HepG2 (cell line): Measurements from ENCODE around the gene TXNL4A. TPM values are rescaled to one million over a fixed set of nuclear protein-coding genes. Genes with fewer than 3 reads are reported as not detected.

Source experiments
- ATAC-seq: fragments of 200-7000 bp; cut with Tn5 transposase; 3 replicates; pipeline ENCODE4 v1.9.1; 2020; ENCODE audit warnings: mild to moderate bottlenecking, moderate library complexity
- BruUV-seq: library from RNA; stranded (reverse); fragments of 400-500 nt; replicated peaks from 2 replicates; lab custom pipeline; 2021; lab: Mats Ljungman, UMichigan
- CTCF ChIA-PET: fragments of 300-600 bp; formaldehyde crosslinking; extraction: SDS; loops from one replicate; lab custom pipeline; 2021; ENCODE audit warnings: low total read pairs, inconsistent platforms, low intra/inter-chr PET ratio; lab: Yijun Ruan, JAX
- POLR2A ChIA-PET: fragments of 350-600 bp; sonication (Branson Sonifier 250); formaldehyde crosslinking; loops from one replicate; lab custom pipeline; 2020; ENCODE audit warnings: antibody characterized with exemption, inconsistent platforms; lab: Yijun Ruan, JAX
- DNase-seq: peaks from one replicate; pipeline ENCODE4 v3.0.0-alpha.2; 2015; ENCODE audit warnings: low spot score
- FAIRE-seq: peaks from 3 replicates; lab custom pipeline; 2011; peaks lifted over from hg19 to GRCh38; lab: Jason Lieb, UNC
- H2AFZ ChIP-seq: one replicate; pipeline ENCODE4 v1.6.1; 2011; ENCODE audit warnings: low read length, inconsistent platforms
- H3K27ac ChIP-seq: fragments of 300-600 bp; 3 replicates; pipeline ENCODE4 v1.8.0; 2011; ENCODE audit warnings: mixed run types, mild to moderate bottlenecking, mixed read lengths, low read length, inconsistent platforms; ENCODE audit not compliant: insufficient read depth; ENCODE audit errors: extremely low read length
- H3K27me3 ChIP-seq, 2 experiments: fragments of 200-600 bp in 1 of 2; 2 replicates in 1 of 2; 3 replicates in 1 of 2; pipeline versions ENCODE4 v1.6.0 to v1.8.0; 2011; ENCODE audit warnings: low read length in 2 of 2, mild to moderate bottlenecking in 2 of 2, moderate library complexity in 2 of 2, inconsistent platforms in 1 of 2; ENCODE audit not compliant: insufficient read depth in 2 of 2, control insufficient read depth in 1 of 2
- H3K36me3 ChIP-seq, 2 experiments: fragments of 200-600 bp in 1 of 2; replicated peaks in 1 of 2; 2 replicates in 1 of 2; 3 replicates in 1 of 2; pipeline versions ENCODE4 v1.5.1 to v1.8.0; 2011; ENCODE audit warnings: low read length in 2 of 2, inconsistent platforms in 1 of 2; ENCODE audit not compliant: insufficient read depth in 2 of 2, control insufficient read depth in 1 of 2
- H3K4me1 ChIP-seq: 2 replicates; pipeline ENCODE4 v1.5.1; 2012; ENCODE audit warnings: low read length, inconsistent platforms; ENCODE audit not compliant: insufficient read depth
- H3K4me2 ChIP-seq: 2 replicates; pipeline ENCODE4 v1.6.0; 2011; ENCODE audit warnings: low read depth, low read length, inconsistent platforms
- H3K4me3 ChIP-seq, 3 experiments: fragments of 200-600 bp in 1 of 3; sonication (generic), shearing (Covaris generic) in 1 of 3; replicated peaks in 1 of 3; 2 replicates each; pipeline ENCODE4 v1.5.1; 2011 to 2016; ENCODE audit warnings: low read length in 3 of 3, inconsistent platforms in 2 of 3, low read depth in 2 of 3, mild to moderate bottlenecking in 2 of 3, control low read depth in 1 of 3, mixed read lengths in 1 of 3; ENCODE audit not compliant: insufficient read depth in 1 of 3
- H3K79me2 ChIP-seq: one replicate; pipeline ENCODE4 v1.6.1; 2011; ENCODE audit warnings: low read length, inconsistent platforms; ENCODE audit not compliant: insufficient read depth
- H3K9ac ChIP-seq: 2 replicates; pipeline ENCODE4 v1.6.0; 2011; ENCODE audit warnings: mild to moderate bottlenecking, low read depth, low read length, inconsistent platforms; ENCODE audit not compliant: insufficient read depth
- H3K9me3 ChIP-seq: 2 replicates; pipeline ENCODE4 v1.5.1; 2012; ENCODE audit warnings: mild to moderate bottlenecking, low read length
- H4K20me1 ChIP-seq: 2 replicates; pipeline ENCODE4 v1.6.0; 2011; ENCODE audit warnings: inconsistent platforms, mild to moderate bottlenecking, low read length, moderate library complexity; ENCODE audit not compliant: insufficient read depth
- ATF7-NPFF ChIP-seq: sonication (generic); formaldehyde crosslinking; IDR thresholded peaks from 2 replicates; pipeline ENCODE4 v1.8.1; 2023; ENCODE audit warnings: mild to moderate bottlenecking, low read depth, missing genetic modification reagents, moderate library complexity
- GLMP ChIP-seq: sonication (generic); formaldehyde crosslinking; IDR thresholded peaks from 2 replicates; pipeline ENCODE4 v1.9.0; 2021; ENCODE audit warnings: missing genetic modification reagents, mild to moderate bottlenecking, borderline replicate concordance
- HOXA7 ChIP-seq: sonication (generic); formaldehyde crosslinking; IDR thresholded peaks from 2 replicates; pipeline ENCODE4 v1.8.1; 2022; ENCODE audit warnings: mild to moderate bottlenecking, missing genetic modification reagents, moderate library complexity
- SALL2 ChIP-seq: sonication (generic); formaldehyde crosslinking; IDR thresholded peaks from 2 replicates; pipeline ENCODE4 v1.8.1; 2023; ENCODE audit warnings: mild to moderate bottlenecking, missing genetic modification reagents, inconsistent platforms
- SNAPC5 ChIP-seq: sonication (generic); formaldehyde crosslinking; IDR thresholded peaks from 2 replicates; pipeline ENCODE4 v1.8.1; 2023; ENCODE audit warnings: mild to moderate bottlenecking, missing genetic modification reagents, borderline replicate concordance
- TAF15 ChIP-seq: fragments of 200-400 bp; formaldehyde crosslinking; IDR thresholded peaks from one replicate; pipeline ENCODE4 v1.6.1; 2018; ENCODE audit warnings: mild to moderate bottlenecking, low read depth, low read length; ENCODE audit not compliant: poor library complexity, severe bottlenecking
- ZBTB33 ChIP-seq: sonication (generic); formaldehyde crosslinking; IDR thresholded peaks from 2 replicates; pipeline ENCODE4 v1.4.0; 2020; ENCODE audit warnings: missing genetic modification reagents
- ZBTB44 ChIP-seq: sonication (generic); formaldehyde crosslinking; IDR thresholded peaks from 2 replicates; pipeline ENCODE4 v1.4.0; 2020; ENCODE audit warnings: missing genetic modification reagents
- ZEB1 ChIP-seq: IDR thresholded peaks from 2 replicates; pipeline ENCODE4 v1.6.1; 2012; ENCODE audit warnings: mild to moderate bottlenecking, low read depth, inconsistent platforms; ENCODE audit not compliant: insufficient replicate concordance
- WGBS: methylation state at CpG from one replicate; pipeline ENCODE4 v1.1.6; 2017; ENCODE audit warnings: low lambda C conversion rate; 5-methylcytosine and 5-hydroxymethylcytosine counted together
- in situ Hi-C: cut with HindIII; loops from 2 replicates; pipeline ENCODE4 v1.10.0; 2017; ENCODE audit warnings: low pct_unique_long_range_greater_than_20kb; ENCODE audit not compliant: extremely low pct_ligation_motif_present
- intact Hi-C: fragments of 100-400 bp; cut with micrococcal nuclease; formaldehyde crosslinking; loops from one replicate; pipeline ENCODE4 v1.10.0; 2022; ENCODE audit not compliant: unreplicated experiment
- polyA plus RNA-seq, 8 experiments: library from polyadenylated mRNA; depleted of rRNA in 3 of 8; stranded (reverse) in 7 of 8; unstranded in 1 of 8; fragments of >200 nt; fragmentation: Illumina TruSeq in 4 of 8; extraction: Trizol in 4 of 8; gene quantifications; 2 replicates each; pipeline versions ENCODE4 v1.2.1 to v1.2.3, GENCODE V29; 2011 to 2016; ENCODE audit warnings: low read depth in 4 of 8, missing spikeins in 1 of 8, mixed read lengths in 1 of 8; ENCODE audit not compliant: insufficient read depth in 1 of 8
- total RNA-seq, 5 experiments: library from RNA; depleted of rRNA; stranded (reverse); fragments of >200 nt; fragmentation: Illumina TruSeq; extraction: Trizol; gene quantifications; 2 replicates each; pipeline ENCODE4 v1.2.3, GENCODE V29; 2016; ENCODE audit warnings: low read depth in 1 of 5

Gene TXNL4A
- total and polyA plus RNA-seq, 2 of the 13 experiments (the other 11 are each of a cell fraction or from before 2014, with no cell fraction given), result 172 to 202 TPM

- H2AFZ ChIP-seq, result no peak overlapping the region
- H3K4me1 ChIP-seq, result peaks cover 9% of the 10 kb centered on the region
- CTCF ChIA-PET, result no interaction called here
- no peak overlapping the region for H3K4me2 ChIP-seq
- no peaks in the 10 kb centered on the region for H3K27me3 ChIP-seq
- POLR2A ChIA-PET, result interaction anchor here (1.0 kb wide), 1 partner anchor 41 kb away, joined by 3 read pairs; no protein-coding TSS in a partner anchor
- FAIRE-seq, result no peak
- in situ Hi-C loops, result no loop called here
- intact Hi-C loops, result no loop called here
- 93% methylated on average over 13 of the region's 14 CpGs for WGBS
- BruUV-seq, result no TSS peak
- no peak overlapping the region for H3K27ac ChIP-seq
- TF ChIP-seq ZEB1, result no peak
- no peak for TF ChIP-seq ZBTB44 (CRISPR knock-in tag)
- no peak for TF ChIP-seq TAF15
- TF ChIP-seq ATF7-NPFF (CRISPR knock-in tag), result no peak
- peak; percentile 24; the same call in 1 of the 2 replicates for TF ChIP-seq ZBTB33 (CRISPR knock-in tag)
- no peak for TF ChIP-seq SALL2 (CRISPR knock-in tag)
- no peak for TF ChIP-seq GLMP (CRISPR knock-in tag)
- TF ChIP-seq HOXA7, result no peak
- TF ChIP-seq SNAPC5, result no peak
- peaks cover 39% of the 10 kb centered on the region for H4K20me1 ChIP-seq
- H3K4me3 ChIP-seq, result no peak overlapping the region
- no peaks in the 10 kb centered on the region for H3K9me3 ChIP-seq
- H3K79me2 ChIP-seq, result peaks cover 74% of the 10 kb centered on the region
- no peak for DNase-seq
- no peak overlapping the region for H3K9ac ChIP-seq
- peaks cover 20 to 68% of the 10 kb centered on the region in 2 experiments for H3K36me3 ChIP-seq
- ATAC-seq, result no peak
Measured at GRCh38 chr18:79975985-79976680, 12.2 kb downstream of the TXNL4A start.
